GM18907 (cell line): ENCODE results near the gene TFCP2L1.

Source experiments
- ATAC-seq: cut with Tn5 transposase; IDR thresholded peaks from one replicate; pipeline ENCODE4 v1.9.1; 2021; ENCODE audit warnings: mild to moderate bottlenecking, moderate library complexity; ENCODE audit not compliant: unreplicated experiment

TFCP2L1 gene

GRCh38 chr2:121179467-121179866 is 105.5 kb downstream of the TFCP2L1 start:
- no peak for ATAC-seq

- ATAC-seq = no peak
These were observed 106.3 kb downstream of the TFCP2L1 start for GRCh38 chr2:121178730-121179129.

GRCh38 chr2:121177896-121178295 is 107.1 kb downstream of the TFCP2L1 start:
- ATAC-seq = no peak

- ATAC-seq = no peak
These were observed 109.7 kb downstream of the TFCP2L1 start for GRCh38 chr2:121175326-121175725.

- ATAC-seq = no peak
These were observed 111.2 kb downstream of the TFCP2L1 start for GRCh38 chr2:121173806-121174205.

GRCh38 chr2:121173112-121173511 is 111.9 kb downstream of the TFCP2L1 start:
- ATAC-seq = no peak

- no peak for ATAC-seq
These were observed 112.5 kb downstream of the TFCP2L1 start for GRCh38 chr2:121172456-121172855.

- no peak for ATAC-seq
These were observed 113.3 kb downstream of the TFCP2L1 start for GRCh38 chr2:121171625-121172119.

- no peak for ATAC-seq
These were observed 114.4 kb downstream of the TFCP2L1 start for GRCh38 chr2:121170577-121170976.

GRCh38 chr2:121167411-121167810 is 117.6 kb downstream of the TFCP2L1 start:
- ATAC-seq = no peak
